Measurements from ENCODE around the gene IL34.

The IL34 gene

DNA sequence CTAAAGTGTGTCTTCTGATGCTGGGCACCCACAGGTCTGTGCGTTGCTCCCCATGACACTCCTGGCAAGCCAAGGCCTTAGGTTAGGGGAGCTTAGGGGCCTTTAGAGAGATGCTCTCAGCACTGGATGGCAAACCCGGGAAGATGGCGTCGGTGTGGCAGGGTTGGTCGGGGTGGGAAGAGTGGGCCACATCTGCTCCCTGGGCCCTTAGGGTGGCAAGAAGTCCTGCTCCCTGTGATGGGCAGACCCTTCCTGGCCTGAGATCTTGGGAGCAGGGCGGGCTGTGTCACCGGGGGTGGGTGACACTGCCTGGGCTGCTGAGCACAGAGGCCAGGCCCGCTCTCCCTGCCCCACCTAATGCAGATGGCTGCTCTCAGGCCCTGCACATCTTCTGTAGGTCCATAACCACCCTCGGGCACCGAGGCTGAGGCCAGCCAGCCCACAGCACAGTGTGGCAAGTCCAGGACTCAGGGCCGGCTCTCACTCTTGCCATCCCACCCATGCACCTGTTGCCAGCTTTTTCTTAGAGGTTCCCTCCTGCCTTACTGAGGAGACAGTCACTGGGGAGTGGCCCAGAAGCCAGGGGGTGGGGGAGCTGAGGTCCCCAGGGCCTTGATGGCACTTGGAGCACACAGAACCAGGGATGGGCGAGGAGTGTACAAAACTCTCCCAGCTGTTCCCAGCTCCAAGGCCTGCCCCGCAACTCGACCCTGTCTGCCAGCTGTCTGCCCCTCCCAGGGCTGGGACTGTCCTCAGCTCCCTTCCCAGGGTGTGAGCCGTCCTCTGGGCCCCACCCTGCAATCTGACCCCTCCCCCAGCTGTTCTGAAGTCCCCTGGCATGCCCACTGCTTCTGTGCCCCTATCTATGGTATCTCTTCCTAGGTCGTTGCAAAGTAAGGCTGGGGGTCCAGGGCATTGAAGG lies 43.9 kb downstream of the IL34 start:
- DNase-seq = no peak

- DNase-seq = no peak
These were observed 45.1 kb downstream of the IL34 start for GRCh38 chr16:70691223-70692129.

GRCh38 chr16:70692130-70692872 lies 45.9 kb downstream of the IL34 start:
- no peak for DNase-seq

- DNase-seq = no peak
These were observed 46.7 kb downstream of the IL34 start for GRCh38 chr16:70692873-70693671.

DNA sequence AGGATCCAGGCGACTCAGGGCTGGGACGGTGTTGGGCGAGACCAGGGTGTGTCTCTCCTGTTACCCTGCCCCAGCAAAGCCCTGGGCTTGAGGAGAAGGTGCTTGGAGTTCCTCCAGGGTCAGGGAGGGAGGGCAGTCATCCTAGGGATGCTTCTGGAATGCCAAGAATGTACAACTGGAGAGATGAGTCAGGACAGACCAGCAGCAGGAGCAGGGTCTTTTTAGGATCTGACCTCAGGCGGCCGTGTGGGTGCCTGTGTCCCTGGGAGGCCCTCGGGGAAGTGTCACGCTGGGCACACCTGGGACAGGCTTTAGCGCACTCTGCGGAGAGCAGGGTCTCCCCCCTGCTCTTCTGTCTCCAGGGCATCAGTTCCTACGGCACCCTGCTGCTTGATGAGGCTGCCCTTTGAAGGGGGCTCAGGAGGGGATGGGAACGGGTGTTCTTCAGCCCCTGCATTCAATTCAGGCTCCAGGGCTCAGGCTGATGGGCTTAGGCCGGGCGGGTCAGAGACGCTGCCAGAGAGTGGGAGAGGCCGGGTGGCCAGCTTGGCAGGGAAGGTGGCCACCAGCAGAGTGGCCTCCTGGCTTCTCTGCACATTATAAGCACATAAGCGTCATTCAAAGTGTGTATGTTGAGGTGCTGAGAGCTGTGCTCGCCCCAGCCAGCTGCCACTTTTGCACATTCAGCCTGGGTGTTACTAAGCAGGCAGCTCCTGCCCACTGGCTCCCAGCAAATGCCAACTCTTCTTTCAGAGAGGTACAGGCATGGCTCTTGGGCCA lies 47.9 kb downstream of the IL34 start:
- DNase-seq = no peak

- no peak for DNase-seq
These were observed 48.5 kb downstream of the IL34 start for GRCh38 chr16:70694868-70695218.

GRCh38 chr16:70695331-70696070 lies 49.1 kb downstream of the IL34 start:
- DNase-seq = no peak

- DNase-seq = no peak
These were observed 50.0 kb downstream of the IL34 start for GRCh38 chr16:70696355-70696754.

GRCh38 chr16:70696952-70697593 lies 50.7 kb downstream of the IL34 start:
- DNase-seq = no peak

GRCh38 chr16:70697594-70698170 lies 51.3 kb downstream of the IL34 start:
- no peak for DNase-seq

- DNase-seq = no peak
These were observed 52.5 kb downstream of the IL34 start for GRCh38 chr16:70698901-70699300.

DNA sequence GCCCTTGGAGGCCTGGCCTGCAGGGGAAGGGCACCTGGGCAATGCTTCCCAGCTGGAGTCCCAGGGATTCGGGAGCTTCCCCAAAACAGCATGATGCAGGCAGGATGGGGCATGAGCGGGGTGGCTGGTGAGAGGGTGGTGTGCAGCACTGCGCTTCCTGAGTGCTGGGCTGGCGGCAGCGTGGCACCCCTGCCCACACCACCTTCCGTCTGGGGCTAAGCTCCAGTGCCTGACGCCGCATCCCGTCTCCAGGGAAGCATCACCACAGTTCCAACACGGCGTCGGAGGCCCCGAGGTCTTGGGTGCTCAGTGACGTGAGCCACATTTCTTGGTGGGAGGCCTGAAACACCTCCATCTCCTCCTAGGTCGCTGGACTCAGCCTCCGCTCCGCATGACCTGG lies 53.3 kb downstream of the IL34 start:
- no peak for DNase-seq

DNA sequence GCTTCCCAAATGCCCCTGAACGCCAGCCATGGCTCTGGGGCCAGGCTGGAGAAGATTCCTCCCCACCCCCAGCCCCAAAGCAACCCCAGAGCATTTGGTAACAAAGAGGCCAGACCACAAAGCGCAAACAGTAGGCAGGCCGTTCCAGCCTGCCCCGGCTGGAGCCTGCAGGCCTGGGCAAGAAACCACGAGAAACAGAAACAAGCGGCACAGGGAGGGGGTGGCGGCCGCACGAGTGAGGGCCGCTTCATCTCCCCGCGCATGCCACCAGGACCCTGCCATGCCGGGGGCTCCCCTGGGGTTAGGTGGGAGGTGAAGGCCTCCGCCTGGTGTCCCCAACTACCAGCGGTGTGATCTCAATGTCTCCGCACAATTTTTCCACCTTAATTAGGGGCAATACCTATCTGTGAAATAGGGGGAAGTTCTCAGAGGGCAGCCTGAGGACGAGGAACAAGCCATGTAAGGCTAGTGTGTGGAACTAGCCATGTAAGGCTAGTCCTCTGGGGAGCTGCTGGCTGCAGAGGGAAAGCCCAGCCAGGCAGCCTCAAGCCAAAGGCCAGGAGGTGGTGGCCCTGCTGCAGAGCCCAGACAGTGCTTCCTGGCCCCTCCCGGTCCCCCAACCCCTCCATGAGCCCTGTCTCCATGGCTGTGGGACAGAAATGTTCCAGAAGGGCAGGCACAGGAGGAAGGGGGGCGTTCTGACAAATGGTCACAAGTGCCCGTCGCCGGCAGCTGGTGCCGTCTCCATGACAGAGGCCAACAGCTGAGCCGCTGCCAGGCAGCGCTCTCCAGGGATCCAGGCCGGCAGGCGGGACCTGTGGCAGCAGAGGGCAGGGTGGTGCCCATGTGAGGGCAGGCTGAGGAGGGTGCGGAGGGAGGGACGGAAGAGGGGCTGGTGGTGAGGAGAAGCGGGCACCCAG lies 54.0 kb downstream of the IL34 start:
- no peak for DNase-seq

- DNase-seq = no peak
These were observed 54.7 kb downstream of the IL34 start for GRCh38 chr16:70701036-70701435.

- DNase-seq = no peak
These were observed 55.2 kb downstream of the IL34 start for GRCh38 chr16:70701596-70701995.

DNA sequence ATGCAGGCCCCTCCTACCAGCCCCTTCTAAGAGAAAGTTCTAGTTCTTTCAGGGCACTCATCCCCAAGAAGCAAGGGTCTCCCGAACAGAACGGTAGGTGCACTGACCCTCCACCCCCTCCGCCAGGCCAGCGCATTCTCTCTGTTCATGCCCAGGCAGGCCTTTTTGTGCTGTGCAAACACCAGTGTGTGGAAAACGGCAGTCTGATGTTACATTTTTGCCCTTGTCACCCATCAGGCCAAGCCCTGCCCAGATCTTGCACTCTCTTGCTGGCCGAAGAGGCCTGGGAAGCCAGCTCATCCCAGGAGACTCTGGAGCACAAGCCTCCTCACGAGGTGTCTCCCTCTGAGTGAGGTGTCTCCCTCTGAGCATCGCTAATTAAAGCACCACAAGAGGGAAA lies 55.6 kb downstream of the IL34 start:
- no peak for DNase-seq

DNA sequence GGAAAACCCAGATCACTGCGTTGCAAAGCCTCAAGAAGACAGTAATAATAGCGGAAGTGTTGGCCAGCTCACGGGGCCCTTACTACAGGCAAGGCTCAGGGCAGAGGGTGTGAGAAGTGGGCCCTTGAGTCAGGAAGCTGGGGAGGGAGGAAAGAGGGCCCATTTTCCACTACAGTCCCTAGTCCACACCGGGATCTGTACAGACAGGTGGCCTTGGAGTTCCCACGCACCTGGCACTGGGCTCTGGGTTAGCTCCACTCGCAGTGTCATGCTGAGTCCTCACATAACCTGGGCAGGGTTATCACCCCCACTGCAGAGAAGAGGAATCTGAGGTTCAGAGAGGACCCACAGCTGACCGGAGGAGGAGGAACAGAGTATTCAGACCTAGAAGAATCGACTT lies 56.3 kb downstream of the IL34 start:
- DNase-seq = no peak

- DNase-seq = no peak
These were observed 56.9 kb downstream of the IL34 start for GRCh38 chr16:70703041-70703834.
